Skeletal muscle cell (primary cell): ENCODE results near the gene PPBP.
"Not testable (repeated sequence)": the region's sequence is repeated elsewhere in the genome, so short reads cannot be mapped to it uniquely, and the experiment has no call there.

Experiments
- DNase-seq: peaks from one replicate; pipeline ENCODE4 v3.0.0-alpha.2; 2010; ENCODE audit warnings: low read depth
- H3K4me3 ChIP-seq: 2 replicates; pipeline ENCODE4 v1.5.1; 2011; ENCODE audit warnings: low read depth, mild to moderate bottlenecking, control low read depth, low read length, moderate library complexity

The PPBP gene

DNA sequence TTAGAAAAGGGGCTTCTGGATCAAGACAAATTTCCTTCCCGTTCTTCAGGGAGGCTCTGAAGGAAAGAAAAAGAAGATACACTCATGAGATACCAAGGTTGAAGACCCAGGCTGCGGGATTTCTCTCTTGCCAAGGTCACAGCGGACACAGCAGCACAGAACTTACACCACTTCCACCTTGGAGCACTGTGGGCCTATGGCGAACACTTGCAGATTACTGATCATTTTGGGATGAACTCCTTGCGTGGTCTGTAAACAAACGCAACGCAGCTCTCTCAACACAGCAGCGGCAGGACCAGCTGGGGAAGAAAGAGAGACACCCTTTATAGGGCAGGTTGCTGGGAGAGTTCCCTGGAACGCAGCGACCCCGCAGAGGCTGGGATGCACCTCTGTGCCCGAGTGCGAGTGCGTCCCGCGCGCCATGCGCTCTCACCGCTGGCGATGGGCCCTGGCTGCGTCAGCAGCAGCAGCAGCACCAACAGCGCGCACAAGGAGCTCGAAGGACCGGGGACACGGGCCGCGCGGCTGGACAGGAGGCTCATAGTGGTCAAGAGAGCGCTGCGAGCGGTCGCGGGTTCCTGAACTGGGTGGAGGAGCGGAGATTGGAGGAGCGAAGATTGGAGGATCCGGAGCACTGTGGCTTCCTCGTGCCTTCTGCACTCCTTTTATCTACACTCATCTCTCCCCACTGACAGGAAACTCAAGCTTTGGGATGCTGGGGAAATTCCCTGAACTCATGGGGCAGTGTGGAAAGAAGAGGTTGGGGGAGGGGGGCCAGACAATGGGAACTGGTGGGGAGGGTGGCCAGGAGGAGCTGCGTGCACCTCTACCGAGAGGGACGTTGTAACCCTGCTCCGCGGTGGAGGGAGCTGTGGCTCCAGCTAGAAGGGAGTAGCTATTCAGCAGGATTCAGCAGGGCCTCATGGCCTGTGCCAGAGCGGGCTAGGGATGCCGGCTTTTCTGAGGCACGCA lies 10.3 kb upstream of the PPBP start, which contains the start of gene CXCL5:
Gene CXCL5, minus strand, starts transcription at position 638 of the 972 bp plus-strand sequence. Its CDS starts 96 bp downstream, at position 542.
- peak; percentile 58 for DNase-seq
- H3K4me3 ChIP-seq, result peak within 1 kb of the TSS; percentile 46

DNA sequence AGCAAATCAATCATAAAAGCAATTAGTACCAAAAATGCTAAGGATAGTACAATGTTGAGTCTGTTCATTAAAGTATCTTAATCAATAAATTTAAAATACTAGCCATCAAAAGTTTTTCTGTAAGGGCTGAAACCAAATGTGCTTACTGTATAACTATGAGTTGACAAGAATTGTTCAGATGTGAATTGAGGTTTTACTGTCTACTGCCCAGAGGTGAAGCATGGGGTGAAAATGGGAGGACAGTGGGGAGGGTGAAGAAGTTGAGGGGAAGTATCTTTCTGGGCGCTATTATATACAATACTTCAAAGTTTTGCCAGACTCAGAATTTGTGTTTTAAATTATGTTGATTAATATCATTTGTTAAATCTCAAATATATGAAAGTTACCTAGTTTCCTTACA lies 4.1 kb upstream of the PPBP start:
- no peak for DNase-seq
- no peak overlapping the region for H3K4me3 ChIP-seq

GRCh38 chr4:73991742-73992000 lies 3.7 kb upstream of the PPBP start:
- DNase-seq, result no peak
- no peak overlapping the region for H3K4me3 ChIP-seq

GRCh38 chr4:73990988-73991741 lies 3.2 kb upstream of the PPBP start:
- no peak for DNase-seq
- H3K4me3 ChIP-seq, result no peak overlapping the region

DNA sequence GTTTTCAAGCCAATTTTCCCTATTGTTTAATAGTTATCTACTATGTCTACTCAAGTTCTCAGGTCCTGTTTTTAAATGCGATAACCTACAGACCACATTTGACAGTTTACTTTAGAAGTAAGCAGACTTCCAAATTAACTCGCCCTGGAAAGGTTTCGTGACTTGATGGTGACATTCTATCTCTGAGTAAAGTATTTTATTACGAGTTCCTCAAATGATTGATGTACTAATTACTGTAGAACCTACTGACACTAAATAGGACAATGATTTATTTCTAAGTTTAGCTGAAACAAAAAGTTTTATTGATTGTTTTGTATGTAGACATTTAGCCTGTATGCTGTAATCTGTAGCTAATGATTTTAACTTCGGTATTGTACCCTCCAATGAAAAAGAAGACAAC lies 1.9 kb upstream of the PPBP start:
- DNase-seq, result no peak
- no peak overlapping the region for H3K4me3 ChIP-seq

DNA sequence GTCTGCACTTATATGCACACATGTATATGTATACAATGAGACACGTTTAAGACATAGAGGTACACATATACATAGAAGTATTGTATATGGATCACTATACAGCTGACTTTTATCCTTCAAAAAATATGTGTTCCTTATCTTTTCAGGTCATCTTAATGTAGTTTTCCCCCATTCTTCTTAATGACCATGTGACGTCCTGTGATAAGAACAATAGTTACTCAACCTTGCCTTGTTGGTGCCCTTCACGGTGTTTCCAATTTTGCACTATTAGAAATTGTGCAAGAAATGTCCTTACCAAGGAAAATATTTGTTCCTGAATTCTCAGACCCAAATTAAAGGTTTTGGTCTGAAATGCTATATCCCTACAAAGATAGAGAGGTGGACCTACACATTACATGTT lies 1.0 kb upstream of the PPBP start:
- H3K4me3 ChIP-seq, result no peak overlapping the region
- no peak for DNase-seq

DNA sequence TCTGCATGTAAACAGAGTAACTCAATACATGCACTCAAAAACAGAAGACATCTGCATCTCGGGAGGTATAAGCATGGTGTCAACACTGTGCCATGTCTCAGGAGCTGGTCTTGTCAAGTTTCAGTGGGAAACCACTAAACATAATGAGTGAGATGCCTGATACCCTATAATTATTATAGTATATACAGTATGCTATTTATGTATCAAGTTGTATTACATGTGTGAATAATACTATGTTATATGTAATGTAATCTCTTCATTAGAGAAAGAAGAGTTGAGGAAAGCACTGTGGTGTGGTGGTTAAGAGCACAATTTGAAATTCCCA lies 2.5 kb downstream of the PPBP start:
- DNase-seq, result no peak
- no peak overlapping the region for H3K4me3 ChIP-seq

GRCh38 chr4:73984736-73985527 lies 3.1 kb downstream of the PPBP start:
- DNase-seq, result no peak

DNA sequence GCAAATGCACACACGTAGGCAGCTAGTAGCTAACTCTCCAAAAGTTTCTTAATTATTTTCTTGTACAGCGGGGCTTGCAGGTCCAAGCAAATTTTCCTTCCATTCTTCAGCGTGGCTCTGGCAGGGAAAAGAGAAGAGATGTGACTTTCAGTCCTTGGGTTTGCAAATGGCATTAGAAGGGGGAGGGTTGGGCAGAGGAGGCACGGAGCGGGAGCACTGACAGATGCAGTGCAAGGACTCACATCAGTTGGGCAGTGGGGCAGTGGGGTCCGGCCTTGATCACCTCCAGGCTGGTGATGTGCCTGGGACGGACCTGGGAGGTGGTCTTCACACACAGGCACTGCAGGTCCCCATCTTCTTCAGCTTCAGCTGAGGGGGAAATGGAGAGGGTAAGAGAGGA lies 6.8 kb downstream of the PPBP start:
- not testable (repeated sequence) for H3K4me3 ChIP-seq, DNase-seq

More at GRCh38 chr4:73984736-73985527, 3.1 kb downstream of the PPBP start:
- no peak overlapping the region for H3K4me3 ChIP-seq

GRCh38 chr4:73979407-73979957 lies 8.5 kb downstream of the PPBP start:
- no peak for DNase-seq
- H3K4me3 ChIP-seq, result no peak overlapping the region

DNA sequence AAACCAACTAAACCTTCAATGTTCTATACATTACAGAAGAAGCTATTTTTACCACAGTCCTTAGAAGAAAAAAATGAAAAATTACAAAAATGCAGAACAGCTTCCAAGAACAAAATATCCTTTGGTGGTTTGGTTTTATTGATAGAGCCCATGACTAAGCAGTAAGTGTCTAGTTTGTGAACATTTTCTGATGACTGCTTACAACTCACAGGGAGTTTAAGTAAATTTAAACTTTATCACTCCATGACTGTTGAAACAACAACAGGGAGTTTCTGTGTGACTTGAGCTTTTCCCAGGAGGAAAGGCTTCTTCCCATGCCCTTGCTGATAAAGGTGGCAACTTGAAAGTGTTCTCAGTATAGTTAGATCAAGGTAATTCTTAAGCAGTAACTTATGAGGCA lies 9.1 kb downstream of the PPBP start:
- DNase-seq, result peak; percentile 82
- H3K4me3 ChIP-seq, result no peak overlapping the region

DNA sequence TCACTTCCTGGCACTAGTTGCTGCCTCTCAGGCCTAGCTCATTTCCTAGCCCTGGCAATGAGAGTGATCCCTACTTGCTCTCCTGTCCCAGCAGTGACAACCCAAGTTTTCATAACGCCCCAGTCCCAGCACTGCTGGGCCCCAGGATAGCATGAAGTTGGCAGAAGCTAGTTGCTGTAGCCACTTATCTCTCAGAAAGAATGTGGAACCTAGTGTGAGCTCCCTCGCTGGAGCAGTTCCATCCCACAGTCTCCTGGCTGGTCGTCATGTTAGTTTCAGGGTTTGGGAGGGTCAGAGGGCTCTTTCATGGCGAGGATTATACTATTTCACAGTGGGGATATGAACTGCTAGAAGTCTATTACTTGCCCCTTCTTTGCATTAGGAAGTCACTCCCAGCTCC lies 11.3 kb downstream of the PPBP start:
- no peak for DNase-seq
- no peak overlapping the region for H3K4me3 ChIP-seq

DNA sequence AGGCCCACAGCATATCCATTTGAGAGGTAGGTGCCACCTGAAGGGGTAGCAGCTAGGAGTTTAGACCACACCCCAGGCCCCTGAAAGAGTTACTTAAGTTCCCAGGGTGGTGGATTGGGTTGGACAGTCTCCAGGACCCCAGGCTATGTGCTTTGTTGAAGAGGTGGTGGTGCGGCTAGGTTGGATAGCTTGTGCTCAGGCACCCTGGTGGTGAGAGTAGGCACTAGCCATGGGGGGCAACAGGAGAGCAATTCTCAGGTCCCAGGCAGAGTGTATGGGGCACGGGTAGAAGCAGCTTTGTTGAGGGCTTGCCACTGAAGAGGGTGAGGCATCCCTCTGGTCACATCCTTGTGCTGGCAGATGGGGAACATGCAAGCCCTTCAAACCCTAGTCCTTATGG lies 11.8 kb downstream of the PPBP start:
- DNase-seq, result no peak
- H3K4me3 ChIP-seq, result no peak overlapping the region

DNA sequence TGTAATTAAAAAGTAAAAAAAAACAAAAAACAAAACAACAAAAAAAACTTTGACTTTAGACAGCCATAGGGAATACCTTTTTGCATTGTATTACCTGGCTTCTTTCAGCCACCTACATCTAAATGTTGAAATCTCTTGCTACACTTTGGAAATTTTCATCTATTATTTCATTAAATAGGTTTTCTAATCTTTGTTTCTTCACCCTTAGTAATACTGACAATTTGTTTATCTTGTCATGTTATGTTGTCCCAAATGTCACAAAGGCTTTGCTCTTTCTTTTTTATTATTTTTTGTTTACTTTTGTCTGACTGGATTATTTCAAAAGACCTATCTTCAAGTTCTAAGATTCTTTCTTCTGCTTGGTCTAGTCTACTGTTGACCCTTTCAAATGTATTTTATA lies 13.6 kb downstream of the PPBP start:
- DNase-seq, result no peak
- H3K4me3 ChIP-seq, result no peak overlapping the region

GRCh38 chr4:73970945-73971344 lies 17.0 kb downstream of the PPBP start:
- H3K4me3 ChIP-seq, result no peak overlapping the region
- DNase-seq, result no peak

- no peak overlapping the region for H3K4me3 ChIP-seq
- no peak for DNase-seq
Measured at GRCh38 chr4:73970011-73970410, 18.0 kb downstream of the PPBP start.

GRCh38 chr4:73967866-73968265 lies 20.1 kb downstream of the PPBP start:
- DNase-seq, result no peak
- H3K4me3 ChIP-seq, result no peak overlapping the region

DNA sequence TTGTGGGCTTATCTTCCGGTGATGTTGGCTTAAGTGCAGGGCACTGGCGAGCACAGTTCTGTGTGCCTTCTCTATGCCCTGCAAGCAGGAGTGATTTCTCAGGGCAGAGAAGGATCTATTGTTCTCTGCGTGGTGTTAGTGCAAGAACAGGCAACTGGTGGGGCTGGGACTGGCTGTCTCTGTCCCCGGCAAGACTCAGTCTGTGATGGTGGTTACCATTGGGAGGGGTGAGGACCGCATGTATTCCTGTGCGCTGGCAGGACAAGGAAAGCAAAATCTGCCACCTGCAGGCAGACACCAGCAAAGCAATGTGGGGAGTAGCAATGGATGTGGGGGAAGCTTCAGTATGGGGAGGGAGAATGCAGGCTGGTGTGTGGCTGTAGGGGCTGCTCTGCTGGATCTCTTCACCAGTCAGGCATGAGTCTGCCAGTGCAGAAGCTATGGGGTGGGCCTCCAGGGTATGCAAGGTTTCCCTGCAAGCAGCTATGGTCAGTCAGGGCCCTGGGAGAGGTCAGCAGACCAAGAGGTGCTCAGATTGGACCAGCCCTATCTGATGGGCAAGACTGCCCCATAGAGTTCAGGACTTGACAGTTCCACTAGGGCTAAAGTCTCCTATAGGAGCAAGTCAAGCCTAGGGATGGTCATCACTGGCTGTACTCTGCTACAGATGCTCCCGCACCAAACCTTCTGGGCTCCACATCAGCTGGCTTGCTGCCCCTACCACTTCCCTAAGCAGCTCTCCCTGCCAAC lies 23.0 kb downstream of the PPBP start:
- no peak for DNase-seq
- no peak overlapping the region for H3K4me3 ChIP-seq

- no peak for DNase-seq
- H3K4me3 ChIP-seq, result no peak overlapping the region
Measured at GRCh38 chr4:73962724-73963123, 25.3 kb downstream of the PPBP start.
